HL-60/S4 treated with phorbol 12-myristate 13-acetate at 8.2 ng/mL for 4 days and 3 days (cell line): ENCODE results near the gene HDAC7.

Experiments used
- in situ Hi-C: fragments of 300-500 bp; cut with MboI; formaldehyde crosslinking; loops from 2 replicates; pipeline ENCODE4 v1.15.0; 2022; ENCODE audit warnings: low sequenced_read_pairs

Gene HDAC7

GRCh38 chr12:47752121-47752520 lies 67.6 kb downstream of the HDAC7 start:
- in situ Hi-C loops, result no loop called here

GRCh38 chr12:47751561-47751960 lies 68.1 kb downstream of the HDAC7 start:
- in situ Hi-C loops, result no loop called here

- in situ Hi-C loops, result no loop called here
Measured at GRCh38 chr12:47750916-47751470, 68.7 kb downstream of the HDAC7 start.

GRCh38 chr12:47750229-47750798 lies 69.4 kb downstream of the HDAC7 start:
- in situ Hi-C loops, result no loop called here

GRCh38 chr12:47748899-47749298 lies 70.8 kb downstream of the HDAC7 start:
- in situ Hi-C loops, result loop anchor here (25.0 kb wide), 1 partner anchor 413 kb away; the partner anchor contains the start of gene ASB8

GRCh38 chr12:47748507-47748828 lies 71.2 kb downstream of the HDAC7 start:
- in situ Hi-C loops, result loop anchor here (25.0 kb wide), 1 partner anchor 414 kb away; the partner anchor contains the start of gene ASB8

- in situ Hi-C loops, result loop anchor here (25.0 kb wide), 1 partner anchor 414 kb away; the partner anchor contains the start of gene ASB8
Measured at GRCh38 chr12:47747596-47748506, 71.9 kb downstream of the HDAC7 start.

GRCh38 chr12:47747126-47747525 lies 72.6 kb downstream of the HDAC7 start:
- in situ Hi-C loops, result loop anchor here (25.0 kb wide), 1 partner anchor 415 kb away; the partner anchor contains the start of gene ASB8

GRCh38 chr12:47746523-47746922 lies 73.2 kb downstream of the HDAC7 start:
- in situ Hi-C loops, result loop anchor here (25.0 kb wide), 1 partner anchor 416 kb away; the partner anchor contains the start of gene ASB8

GRCh38 chr12:47746073-47746472 lies 73.6 kb downstream of the HDAC7 start:
- in situ Hi-C loops, result loop anchor here (25.0 kb wide), 1 partner anchor 416 kb away; the partner anchor contains the start of gene ASB8

GRCh38 chr12:47745485-47746041 lies 74.1 kb downstream of the HDAC7 start:
- in situ Hi-C loops, result loop anchor here (25.0 kb wide), 1 partner anchor 417 kb away; the partner anchor contains the start of gene ASB8

GRCh38 chr12:47744778-47745436 lies 74.8 kb downstream of the HDAC7 start:
- in situ Hi-C loops, result loop anchor here (25.0 kb wide), 1 partner anchor 417 kb away; the partner anchor contains the start of gene ASB8

- in situ Hi-C loops, result loop anchor here (25.0 kb wide), 1 partner anchor 418 kb away; the partner anchor contains the start of gene ASB8
Measured at GRCh38 chr12:47744005-47744651, 75.6 kb downstream of the HDAC7 start.

GRCh38 chr12:47743311-47743860 lies 76.3 kb downstream of the HDAC7 start:
- in situ Hi-C loops, result loop anchor here (25.0 kb wide), 1 partner anchor 419 kb away; the partner anchor contains the start of gene ASB8

GRCh38 chr12:47742253-47742825 lies 77.4 kb downstream of the HDAC7 start:
- in situ Hi-C loops, result loop anchor here (25.0 kb wide), 1 partner anchor 420 kb away; the partner anchor contains the start of gene ASB8

- in situ Hi-C loops, result loop anchor here (25.0 kb wide), 1 partner anchor 421 kb away; the partner anchor contains the start of gene ASB8
Measured at GRCh38 chr12:47741340-47741703, 78.4 kb downstream of the HDAC7 start.

- in situ Hi-C loops, result loop anchor here (25.0 kb wide), 1 partner anchor 422 kb away; the partner anchor contains the start of gene ASB8
Measured at GRCh38 chr12:47740606-47741339, 78.9 kb downstream of the HDAC7 start.

- in situ Hi-C loops, result loop anchor here (25.0 kb wide), 1 partner anchor 422 kb away; the partner anchor contains the start of gene ASB8
Measured at GRCh38 chr12:47739979-47740378, 79.7 kb downstream of the HDAC7 start.
